HEK293T (cell line): Measurements from ENCODE around the gene PELI3.

Source experiments
- ARNT ChIP-seq: fragments of 450-650 bp; IDR thresholded peaks from 2 replicates; pipeline ENCODE4 v1.6.1; 2017; ENCODE audit warnings: mild to moderate bottlenecking
- BHLHE40 ChIP-seq: fragments of 450-650 bp; IDR thresholded peaks from 2 replicates; pipeline ENCODE4 v1.6.1; 2016; ENCODE audit warnings: mild to moderate bottlenecking, moderate library complexity, borderline replicate concordance
- CTBP1 ChIP-seq: fragments of 450-650 bp; IDR thresholded peaks from 2 replicates; pipeline ENCODE4 v1.6.1; 2016; ENCODE audit warnings: borderline replicate concordance
- ELF4 ChIP-seq: fragments of 450-650 bp; IDR thresholded peaks from 2 replicates; pipeline ENCODE4 v1.6.1; 2017; ENCODE audit warnings: antibody characterized with exemption
- FOXA1 ChIP-seq: fragments of 450-650 bp; IDR thresholded peaks from 2 replicates; pipeline ENCODE4 v1.6.1; 2016; ENCODE audit warnings: mild to moderate bottlenecking
- FOXK2 ChIP-seq: fragments of 450-650 bp; IDR thresholded peaks from 2 replicates; pipeline ENCODE4 v1.6.1; 2016; ENCODE audit warnings: mild to moderate bottlenecking
- FOXM1 ChIP-seq: fragments of 450-650 bp; IDR thresholded peaks from 2 replicates; pipeline ENCODE4 v1.6.1; 2017; ENCODE audit warnings: mild to moderate bottlenecking, borderline replicate concordance
- L3MBTL2 ChIP-seq: fragments of 450-650 bp; conservative IDR thresholded peaks from 2 replicates; pipeline ENCODE4 v1.6.1; 2016; ENCODE audit warnings: mild to moderate bottlenecking
- LEF1 ChIP-seq: fragments of 450-650 bp; IDR thresholded peaks from 2 replicates; pipeline ENCODE4 v1.6.1; 2017; ENCODE audit warnings: mild to moderate bottlenecking, borderline replicate concordance
- NFRKB ChIP-seq: fragments of 450-650 bp; IDR thresholded peaks from 2 replicates; pipeline ENCODE4 v1.6.1; 2016; ENCODE audit warnings: mild to moderate bottlenecking, moderate library complexity
- SP1 ChIP-seq: fragments of 450-650 bp; IDR thresholded peaks from 2 replicates; pipeline ENCODE4 v1.6.1; 2017
- SUZ12 ChIP-seq: fragments of 450-650 bp; IDR thresholded peaks from 2 replicates; pipeline ENCODE4 v1.6.1; 2016; ENCODE audit warnings: mild to moderate bottlenecking
- TARDBP ChIP-seq: fragments of 450-650 bp; IDR thresholded peaks from 2 replicates; pipeline ENCODE4 v1.6.1; 2016
- ZNF384 ChIP-seq: fragments of 450-650 bp; IDR thresholded peaks from 2 replicates; pipeline ENCODE4 v1.6.1; 2016

GRCh38 chr11:66493130-66493529 is 26.4 kb downstream of the PELI3 start:
- TF ChIP-seq FOXM1: no peak
- no peak for TF ChIP-seq ELF4
- TF ChIP-seq FOXA1: no peak
- no peak for TF ChIP-seq FOXK2
- TF ChIP-seq SUZ12: no peak
- no peak for TF ChIP-seq BHLHE40
- no peak for TF ChIP-seq SP1
- no peak for TF ChIP-seq ZNF384
- TF ChIP-seq NFRKB: no peak
- no peak for TF ChIP-seq CTBP1
- TF ChIP-seq LEF1: no peak
- TF ChIP-seq L3MBTL2: no peak
- no peak for TF ChIP-seq TARDBP
- no peak for TF ChIP-seq ARNT
